ENCODE data around the gene GPC6.

Gene GPC6

DNA sequence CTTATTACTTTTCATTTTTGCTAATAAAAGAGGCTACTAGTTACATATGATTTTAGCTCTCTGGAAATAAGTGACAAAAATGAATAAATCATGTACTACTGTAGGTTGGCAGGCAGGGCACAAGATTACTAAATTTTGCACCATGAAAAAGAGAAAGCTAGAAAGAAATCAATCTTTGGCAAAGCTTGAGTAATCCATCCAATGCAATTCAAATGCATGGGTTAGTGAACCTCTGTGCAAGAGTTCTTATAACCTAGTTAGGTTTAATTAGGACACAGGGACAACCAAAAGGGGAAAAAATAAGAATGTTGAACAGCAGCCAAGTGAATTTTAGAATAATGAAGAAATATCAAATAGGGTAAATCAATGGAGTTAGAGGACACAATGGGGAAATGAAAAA lies 947.4 kb downstream of the GPC6 start:
- TF ChIP-seq, protein P1, sequence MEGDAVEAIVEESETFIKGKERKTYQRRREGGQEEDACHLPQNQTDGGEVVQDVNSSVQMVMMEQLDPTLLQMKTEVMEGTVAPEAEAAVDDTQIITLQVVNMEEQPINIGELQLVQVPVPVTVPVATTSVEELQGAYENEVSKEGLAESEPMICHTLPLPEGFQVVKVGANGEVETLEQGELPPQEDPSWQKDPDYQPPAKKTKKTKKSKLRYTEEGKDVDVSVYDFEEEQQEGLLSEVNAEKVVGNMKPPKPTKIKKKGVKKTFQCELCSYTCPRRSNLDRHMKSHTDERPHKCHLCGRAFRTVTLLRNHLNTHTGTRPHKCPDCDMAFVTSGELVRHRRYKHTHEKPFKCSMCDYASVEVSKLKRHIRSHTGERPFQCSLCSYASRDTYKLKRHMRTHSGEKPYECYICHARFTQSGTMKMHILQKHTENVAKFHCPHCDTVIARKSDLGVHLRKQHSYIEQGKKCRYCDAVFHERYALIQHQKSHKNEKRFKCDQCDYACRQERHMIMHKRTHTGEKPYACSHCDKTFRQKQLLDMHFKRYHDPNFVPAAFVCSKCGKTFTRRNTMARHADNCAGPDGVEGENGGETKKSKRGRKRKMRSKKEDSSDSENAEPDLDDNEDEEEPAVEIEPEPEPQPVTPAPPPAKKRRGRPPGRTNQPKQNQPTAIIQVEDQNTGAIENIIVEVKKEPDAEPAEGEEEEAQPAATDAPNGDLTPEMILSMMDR (IDR thresholded peaks at IDR 0.05; ENCODE audit: low read depth, low read length): no peak
- no peak for DNase-seq (ENCODE audit: extremely low read depth, low read depth)

- TF ChIP-seq, protein P1 (IDR thresholded peaks at IDR 0.05; ENCODE audit: low read depth, low read length): no peak
These were observed 948.5 kb downstream of the GPC6 start for GRCh38 chr13:94175076-94175475.

DNA sequence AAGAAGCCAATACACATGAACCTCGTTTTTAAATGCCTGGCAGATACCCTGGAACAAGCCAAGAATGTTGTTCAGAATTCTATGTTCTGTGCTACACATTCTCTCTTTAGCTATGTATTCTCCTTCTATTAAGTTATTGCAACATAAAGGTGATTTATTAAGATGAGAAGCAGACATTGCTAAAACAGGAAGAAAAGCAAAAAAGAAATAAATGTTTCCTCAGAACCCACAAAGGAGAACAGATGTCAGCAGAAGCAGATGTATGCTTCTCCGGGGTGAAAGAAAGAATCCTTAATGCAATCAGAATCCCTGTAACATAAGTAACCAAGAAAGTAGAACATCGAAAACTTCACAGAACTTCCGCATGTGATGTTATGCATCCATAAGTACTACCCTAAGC lies 950.0 kb downstream of the GPC6 start:
- TF ChIP-seq, protein P1 (IDR thresholded peaks at IDR 0.05; ENCODE audit: low read depth, low read length): no peak
- no peak for DNase-seq (ENCODE audit: extremely low read depth, low read depth)

More at GRCh38 chr13:94175076-94175475, 948.5 kb downstream of the GPC6 start:
- no peak for DNase-seq (ENCODE audit: extremely low read depth, low read depth)

DNA sequence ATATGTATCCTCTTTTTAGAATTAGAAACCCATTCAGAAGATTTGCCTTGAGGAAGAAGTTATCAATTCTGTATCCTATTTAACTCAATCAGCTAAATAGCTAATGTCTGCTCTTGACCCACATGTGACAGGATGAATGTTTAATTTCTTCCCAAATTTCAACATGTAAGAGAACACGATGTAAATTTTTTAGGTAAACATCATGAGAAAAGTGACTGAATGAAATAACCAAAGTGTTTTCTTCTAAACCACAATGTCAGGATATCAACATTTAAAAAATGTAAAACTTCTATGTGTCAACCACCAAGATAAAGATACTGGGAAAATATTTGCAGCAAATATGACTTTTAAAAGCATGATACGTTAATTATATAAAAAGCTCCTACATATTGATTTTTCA lies 950.4 kb downstream of the GPC6 start:
- TF ChIP-seq, protein P1 (IDR thresholded peaks at IDR 0.05; ENCODE audit: low read depth, low read length): no peak
- DNase-seq (ENCODE audit: extremely low read depth, low read depth): no peak

- no peak for DNase-seq (ENCODE audit: extremely low read depth, low read depth)
- TF ChIP-seq, protein P1 (IDR thresholded peaks at IDR 0.05; ENCODE audit: low read depth, low read length): no peak
These were observed 952.1 kb downstream of the GPC6 start for GRCh38 chr13:94178625-94179244.

DNA sequence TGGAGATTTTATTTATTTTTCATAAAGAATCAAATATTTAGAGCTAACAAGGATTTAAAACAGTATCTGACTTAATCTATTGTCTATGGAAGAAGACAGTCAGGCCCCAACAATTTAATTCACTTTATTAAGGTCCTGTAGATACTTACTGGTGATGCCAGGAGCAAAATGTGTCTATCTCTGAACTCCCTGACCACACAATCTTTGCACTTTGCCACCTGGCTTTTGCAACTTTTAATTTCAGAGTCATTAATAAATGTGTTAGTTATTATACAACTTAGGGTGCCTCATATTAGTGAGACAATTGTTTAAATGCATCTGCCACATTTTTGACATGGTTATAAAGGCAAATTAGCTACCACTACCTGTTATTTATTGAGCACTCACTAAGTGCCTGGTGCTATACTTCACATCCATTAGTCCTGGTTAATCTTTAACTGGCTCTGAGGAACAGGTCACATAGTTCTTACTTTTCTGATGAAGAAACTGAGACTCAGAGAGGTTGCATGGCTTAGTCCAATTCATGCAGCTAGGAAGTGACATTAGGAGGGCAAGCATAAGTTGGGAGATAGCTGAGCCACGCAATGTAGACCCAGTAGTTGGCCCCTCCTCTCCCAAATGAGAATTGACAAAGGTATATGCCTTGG lies 955.0 kb downstream of the GPC6 start:
- no peak for DNase-seq (ENCODE audit: extremely low read depth, low read depth)
- TF ChIP-seq, protein P1 (IDR thresholded peaks at IDR 0.05; ENCODE audit: low read depth, low read length): no peak

GRCh38 chr13:94182185-94182761 lies 955.7 kb downstream of the GPC6 start:
- no peak for DNase-seq (ENCODE audit: extremely low read depth, low read depth)
- TF ChIP-seq, protein P1 (IDR thresholded peaks at IDR 0.05; ENCODE audit: low read depth, low read length): no peak

All from AG09319 (cell line).